Activated T-helper 2 cell treated with anti-CD3 and anti-CD28 coated beads, Interferon-gamma antibody, Interleukin-2, Interleukin-4, amounts not matched to agents 10 μg/mL and 5 μg/mL and 100 μg/mL, durations not matched to agents 14 hours and 24 hours and 36 hours (primary cell): ENCODE measurements around the gene PLS1. TPM values are rescaled to one million over a fixed set of nuclear protein-coding genes. Genes with fewer than 3 reads are reported as not detected.
A peak's percentile ranks its signal among the peaks of the same experiment; 100 is the strongest.
"Not testable (repeated sequence)": the region's sequence is repeated elsewhere in the genome, so short reads cannot be mapped to it uniquely, and the experiment has no call there.

Experiments
- DNase-seq: peaks from one replicate; pipeline ENCODE4 v3.0.0; 2021; ENCODE audit warnings: low spot score
- H3K27ac Mint-ChIP-seq: one replicate; pipeline ENCODE4 v1.8.0; 2021; ENCODE audit warnings: mixed read lengths
- H3K27me3 Mint-ChIP-seq: one replicate; pipeline ENCODE4 v1.8.0; 2021; ENCODE audit warnings: low read depth, mixed read lengths
- H3K36me3 Mint-ChIP-seq: one replicate; pipeline ENCODE4 v1.8.0; 2021; ENCODE audit warnings: low read depth, mixed read lengths
- H3K4me1 Mint-ChIP-seq: one replicate; pipeline ENCODE4 v1.8.0; 2021; ENCODE audit warnings: low read depth, mixed read lengths
- H3K4me3 Mint-ChIP-seq: one replicate; pipeline ENCODE4 v1.8.0; 2021; ENCODE audit warnings: low read depth, mild to moderate bottlenecking, moderate library complexity, mixed read lengths
- H3K9me3 Mint-ChIP-seq: one replicate; pipeline ENCODE4 v1.8.0; 2021; ENCODE audit warnings: mixed read lengths
- intact Hi-C: fragments of 100-400 bp; cut with micrococcal nuclease; formaldehyde crosslinking; loops from one replicate; pipeline ENCODE4 v1.15.1; 2023
- total RNA-seq: library from RNA; stranded (reverse); gene quantifications from 2 replicates; pipeline ENCODE4 v1.2.3, GENCODE V29; 2022

PLS1 gene
- total RNA-seq, 1 donor from 2014 or later = 6.2 TPM

DNA sequence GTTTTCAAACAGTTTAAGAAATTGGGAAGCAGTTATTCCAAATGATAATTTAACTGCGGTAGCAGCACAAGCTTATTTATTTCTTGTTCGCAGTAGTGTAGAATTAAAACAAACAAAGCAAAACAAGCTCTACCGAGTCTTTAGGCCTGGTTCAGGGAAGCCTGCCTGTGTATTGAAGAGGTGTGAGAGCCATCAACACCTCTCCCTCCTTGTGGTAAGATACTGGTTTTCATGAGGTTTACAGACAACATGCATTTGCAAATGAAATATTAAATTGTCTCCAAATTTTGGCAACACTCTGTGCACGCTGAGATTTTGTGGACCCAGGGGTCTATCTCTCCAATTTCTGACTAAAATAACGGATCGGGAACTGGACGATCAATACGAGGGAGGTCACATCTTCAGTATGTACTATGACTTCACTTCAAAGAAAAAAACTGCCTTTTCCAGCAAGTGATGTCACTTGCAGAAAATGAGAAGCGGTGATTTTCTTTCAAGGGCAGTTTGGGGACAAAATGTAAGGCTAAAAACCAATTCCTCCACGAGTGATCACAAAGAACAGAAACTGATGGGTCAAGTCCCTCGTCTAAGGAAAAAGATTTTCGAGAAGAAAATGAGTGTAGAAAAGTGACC lies 18.4 kb upstream of the PLS1 start:
- Mint-ChIP-seq H3K4me3 (peak overlapping the region; percentile 99), H3K4me1 (peaks cover 38% of the 10 kb centered on the region), H3K27me3 (peaks cover 5% of the 10 kb centered on the region), H3K36me3 (peaks cover 11% of the 10 kb centered on the region), H3K27ac (peak overlapping the region; percentile 96), H3K9me3 (no peaks in the 10 kb centered on the region)
- intact Hi-C loops = loop anchor here (1.0 to 10.0 kb wide), 7 partner anchors 18 to 553 kb away; partner anchors contain the start of genes PLS1, TRPC1 and U2SURP
- DNase-seq = no peak

DNA sequence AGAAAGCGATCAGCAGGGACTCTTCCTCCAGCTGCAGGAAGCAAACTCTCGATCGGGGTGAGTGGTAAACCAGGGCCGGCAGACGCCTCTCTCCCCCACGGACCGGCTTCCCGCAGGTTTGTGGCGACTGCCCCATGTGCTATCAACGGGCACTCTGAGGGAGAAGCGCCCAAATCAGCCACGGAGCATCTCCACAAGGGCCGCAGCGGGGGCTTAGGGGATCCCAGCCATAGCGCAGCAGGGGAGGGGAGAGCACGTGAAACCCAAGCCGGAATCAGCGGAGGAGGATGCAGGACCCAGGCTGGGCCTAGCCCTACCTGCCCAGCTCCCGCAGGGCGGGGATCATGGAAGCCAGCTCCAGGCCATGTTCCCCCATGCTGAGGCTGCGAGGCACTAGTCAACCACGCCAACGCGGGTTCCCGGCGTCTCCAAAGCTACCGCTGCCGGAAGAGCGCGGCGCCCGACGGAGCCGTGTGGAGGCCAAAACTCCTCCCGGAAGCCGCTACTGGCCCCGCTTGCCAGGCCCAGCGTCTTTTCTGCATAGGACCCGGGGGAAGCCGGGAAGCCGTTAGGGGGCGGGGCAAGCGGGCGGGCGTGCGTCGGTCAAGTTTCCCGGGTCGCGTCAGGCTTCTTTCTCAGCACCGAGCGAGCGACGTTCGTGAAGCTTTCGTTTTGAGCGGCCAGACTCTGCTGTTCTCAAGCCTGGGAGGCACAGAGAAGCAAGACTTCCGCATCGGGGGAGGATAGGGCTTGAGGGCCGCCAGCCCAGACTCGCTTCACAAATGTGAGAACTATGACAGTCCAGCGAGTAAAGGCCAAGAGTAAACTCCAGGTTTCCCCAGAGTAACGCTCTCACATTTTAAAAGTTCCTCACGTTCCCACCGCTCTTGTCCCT lies 17.6 kb upstream of the PLS1 start, which contains the start of gene ATR:
Gene ATR, minus strand, starts transcription at position 405 of the 895 bp plus-strand sequence. Its CDS starts 29 bp downstream, at position 376.
- Mint-ChIP-seq H3K4me3 (peak within 1 kb of the TSS; percentile 99), H3K27me3 (peaks cover 11% of the 10 kb centered on the region), H3K9me3 (no peaks in the 10 kb centered on the region), H3K27ac (peak within 1 kb of the TSS; percentile 96), H3K36me3 (peaks cover 9% of the 10 kb centered on the region), H3K4me1 (peaks cover 38% of the 10 kb centered on the region)
- intact Hi-C loops = loop anchor here (1.0 to 10.0 kb wide), 7 partner anchors 18 to 554 kb away; partner anchors contain the start of genes PLS1, TRPC1 and U2SURP
- peak; percentile 96 for DNase-seq

DNA sequence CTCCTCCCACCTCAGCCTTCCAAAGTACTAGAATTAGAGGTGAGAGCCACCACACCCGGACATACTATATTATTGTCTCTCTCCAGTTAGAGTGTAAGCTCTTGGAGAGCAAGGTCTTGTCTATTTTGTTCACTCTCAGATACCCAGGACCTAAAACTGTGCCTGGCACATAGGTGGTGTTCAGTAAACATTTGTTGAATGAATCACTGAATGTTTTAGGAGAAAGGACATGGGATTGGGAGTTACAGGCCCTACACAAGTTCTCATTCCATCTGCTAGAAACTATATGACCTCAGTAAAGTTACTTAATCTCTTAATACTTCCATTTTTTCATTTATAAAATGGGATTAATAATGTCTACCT lies 16.2 kb upstream of the PLS1 start:
- intact Hi-C loops = no loop called here
- peaks cover 31% of the 10 kb centered on the region for H3K4me1 Mint-ChIP-seq
- H3K27ac Mint-ChIP-seq = peak overlapping the region; percentile 96

DNA sequence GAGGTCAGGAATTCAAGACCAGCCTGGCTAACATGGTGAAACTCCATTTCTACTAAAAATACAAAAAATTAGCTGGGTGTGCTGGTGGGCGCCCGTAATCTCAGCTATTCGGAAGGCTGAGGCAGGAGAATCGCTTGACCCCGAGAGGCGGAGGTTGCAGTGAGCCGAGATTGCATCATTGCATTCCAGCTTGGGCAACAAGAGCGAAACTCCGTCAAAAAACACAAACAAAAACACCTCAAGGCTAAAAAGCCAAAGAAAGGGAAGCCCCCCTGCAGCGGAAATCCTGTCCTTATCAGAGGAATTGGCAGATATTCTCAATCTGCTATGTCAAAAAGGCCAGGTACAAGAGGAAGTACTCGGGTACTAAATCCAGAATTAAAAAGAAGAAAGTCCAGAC lies 15.1 kb upstream of the PLS1 start:
- H3K27ac Mint-ChIP-seq, H3K36me3 Mint-ChIP-seq, intact Hi-C loops, H3K9me3 Mint-ChIP-seq, DNase-seq, H3K4me3 Mint-ChIP-seq: not testable (repeated sequence)
- H3K4me1 Mint-ChIP-seq = peaks cover 23% of the 10 kb centered on the region
- peaks cover 25% of the 10 kb centered on the region for H3K27me3 Mint-ChIP-seq

More for the DNA sequence above, 16.2 kb upstream of the PLS1 start:
- Mint-ChIP-seq H3K9me3 (no peaks in the 10 kb centered on the region), H3K4me3 (peak overlapping the region; percentile 99), H3K27me3 (peaks cover 21% of the 10 kb centered on the region), H3K36me3 (peaks cover 6% of the 10 kb centered on the region)
- no peak for DNase-seq

DNA sequence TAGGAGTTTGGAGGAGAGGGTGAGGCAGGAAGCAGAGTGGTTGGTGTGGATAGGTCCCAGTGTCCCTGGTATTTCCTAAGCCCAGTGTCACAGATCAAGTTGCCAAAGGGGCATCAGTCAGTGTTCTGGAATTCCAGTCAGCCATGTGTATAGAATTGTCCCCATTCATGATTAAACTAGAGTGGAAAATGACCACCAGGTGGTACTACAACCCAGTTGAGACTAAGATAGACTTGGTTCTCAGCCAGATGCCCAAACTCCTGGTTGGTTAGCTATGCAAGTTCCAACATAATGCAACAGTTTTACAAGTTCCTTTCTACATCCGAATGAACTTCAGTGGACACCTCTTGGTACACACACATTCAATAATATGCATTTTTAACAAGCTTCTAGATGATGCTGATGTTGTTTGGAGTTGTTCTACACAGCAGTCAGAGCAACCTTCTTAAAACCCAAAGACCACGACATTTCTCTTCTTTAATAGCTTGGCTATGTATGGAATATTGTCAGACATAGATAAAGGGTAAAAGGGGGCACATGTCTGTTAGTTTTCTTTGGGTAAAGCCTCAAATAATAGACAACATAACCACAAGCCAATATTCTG lies 9.3 kb upstream of the PLS1 start:
- intact Hi-C loops = loop anchor here (1.0 kb wide), 1 partner anchor 407 kb away; no protein-coding TSS in a partner anchor
- Mint-ChIP-seq H3K36me3 (no peaks in the 10 kb centered on the region), H3K27me3 (peaks cover 45% of the 10 kb centered on the region), H3K4me3 (no peak overlapping the region), H3K27ac (no peak overlapping the region), H3K9me3 (no peaks in the 10 kb centered on the region), H3K4me1 (no peaks in the 10 kb centered on the region)
- DNase-seq = no peak

DNA sequence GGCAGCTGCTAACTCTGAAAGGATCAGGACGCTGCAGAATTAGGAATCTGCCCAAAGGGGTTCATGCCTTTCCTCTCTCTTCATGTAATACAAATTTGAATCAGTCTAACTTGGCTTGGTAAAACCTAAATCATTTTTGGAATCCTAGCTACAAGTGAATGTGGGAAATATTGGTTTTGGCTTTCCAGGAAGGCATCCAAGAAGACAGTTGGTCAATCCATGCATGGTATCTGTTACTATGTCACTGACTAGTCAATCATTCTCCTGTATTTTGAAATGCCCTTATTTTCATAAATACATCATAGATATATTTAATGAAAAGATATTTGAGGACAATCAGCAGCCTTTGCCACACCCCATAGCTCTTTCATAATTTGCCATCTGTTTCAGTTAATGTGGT lies 7.5 kb upstream of the PLS1 start:
- intact Hi-C loops = no loop called here

DNA sequence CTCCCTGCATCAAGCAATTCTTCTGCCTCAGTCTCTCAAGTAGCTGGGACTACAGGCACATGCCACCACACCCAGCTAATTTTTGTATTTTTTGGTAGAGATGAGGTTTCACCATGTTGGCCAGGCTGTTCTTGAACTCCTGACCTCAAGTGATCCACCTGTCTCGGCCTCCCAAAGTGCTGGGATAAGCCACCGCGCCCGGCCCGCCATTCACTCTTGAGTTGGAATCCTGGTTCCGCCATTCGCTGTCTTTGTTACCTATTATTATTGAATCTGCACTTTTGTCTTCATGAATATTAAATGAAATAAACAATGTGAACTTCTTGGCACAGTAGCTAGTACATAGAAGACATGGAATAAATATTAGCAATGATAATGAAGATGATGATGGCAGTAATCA lies 3.9 kb upstream of the PLS1 start:
- H3K36me3 Mint-ChIP-seq, H3K9me3 Mint-ChIP-seq, H3K4me1 Mint-ChIP-seq, H3K27ac Mint-ChIP-seq, DNase-seq, H3K4me3 Mint-ChIP-seq: not testable (repeated sequence)
- intact Hi-C loops = loop anchor here (10.0 kb wide), 2 partner anchors 233 to 1383 kb away; partner anchors contain the start of gene DIPK2A
- peaks cover 13% of the 10 kb centered on the region for H3K27me3 Mint-ChIP-seq

More for the DNA sequence above, 7.5 kb upstream of the PLS1 start:
- Mint-ChIP-seq H3K9me3 (no peaks in the 10 kb centered on the region), H3K36me3 (no peaks in the 10 kb centered on the region), H3K4me1 (no peaks in the 10 kb centered on the region), H3K27ac (no peak overlapping the region), H3K27me3 (peaks cover 34% of the 10 kb centered on the region), H3K4me3 (no peak overlapping the region)
- no peak for DNase-seq

DNA sequence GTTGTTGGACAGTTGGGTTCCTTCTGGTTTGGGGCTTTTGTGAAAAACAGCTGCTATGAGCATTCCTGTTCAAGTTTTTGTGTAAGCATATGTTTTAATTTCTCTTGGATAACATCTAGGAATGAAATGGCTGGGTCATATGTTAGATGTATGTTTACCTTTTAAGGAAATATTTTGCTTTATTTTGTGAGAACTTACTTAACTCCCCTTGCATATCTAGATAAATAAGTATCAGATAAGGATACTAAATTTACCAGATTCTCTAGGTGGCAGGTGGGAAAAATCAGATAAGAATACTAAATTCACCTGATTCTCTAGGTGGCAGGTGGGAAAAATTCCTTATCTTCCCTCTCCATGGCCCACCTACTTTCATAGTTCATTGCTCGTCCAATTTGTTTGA lies 1.1 kb upstream of the PLS1 start:
- peak overlapping the region; percentile 95 for H3K4me3 Mint-ChIP-seq
- no peak for DNase-seq
- H3K27ac Mint-ChIP-seq = no peak overlapping the region
- H3K27me3 Mint-ChIP-seq = peaks cover 4% of the 10 kb centered on the region
- no peaks in the 10 kb centered on the region for H3K9me3 Mint-ChIP-seq
- H3K4me1 Mint-ChIP-seq = peaks cover 17% of the 10 kb centered on the region
- intact Hi-C loops = loop anchor here (5.0 to 10.0 kb wide), 4 partner anchors 230 to 1653 kb away; partner anchors contain the start of genes DIPK2A, SLC25A36 and U2SURP
- H3K36me3 Mint-ChIP-seq = no peaks in the 10 kb centered on the region

DNA sequence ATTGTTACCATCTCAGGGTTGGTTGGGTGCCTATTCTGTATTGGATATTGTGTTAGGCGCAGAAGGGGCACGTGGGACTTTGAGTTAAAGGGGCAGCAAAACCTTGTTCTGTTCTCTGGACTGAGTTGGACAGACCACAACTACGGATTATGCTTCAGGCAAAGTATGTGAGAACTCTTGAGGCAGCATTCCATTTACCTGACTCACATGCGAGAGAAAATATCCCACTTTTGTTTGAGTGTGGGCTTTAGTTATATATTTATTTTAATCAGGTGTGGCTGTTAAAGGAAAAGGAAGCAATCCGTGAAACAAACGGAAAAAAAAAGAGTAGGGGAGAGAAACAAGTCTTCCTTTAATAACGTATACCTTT lies 627 bp upstream of the PLS1 start:
- DNase-seq = no peak
- Mint-ChIP-seq H3K27ac (no peak overlapping the region), H3K27me3 (no peaks in the 10 kb centered on the region), H3K4me3 (peak overlapping the region; percentile 95), H3K36me3 (no peaks in the 10 kb centered on the region), H3K9me3 (no peaks in the 10 kb centered on the region), H3K4me1 (peaks cover 17% of the 10 kb centered on the region)
- intact Hi-C loops = loop anchor here (5.0 to 10.0 kb wide), 4 partner anchors 229 to 1653 kb away; partner anchors contain the start of genes DIPK2A, SLC25A36 and U2SURP

DNA sequence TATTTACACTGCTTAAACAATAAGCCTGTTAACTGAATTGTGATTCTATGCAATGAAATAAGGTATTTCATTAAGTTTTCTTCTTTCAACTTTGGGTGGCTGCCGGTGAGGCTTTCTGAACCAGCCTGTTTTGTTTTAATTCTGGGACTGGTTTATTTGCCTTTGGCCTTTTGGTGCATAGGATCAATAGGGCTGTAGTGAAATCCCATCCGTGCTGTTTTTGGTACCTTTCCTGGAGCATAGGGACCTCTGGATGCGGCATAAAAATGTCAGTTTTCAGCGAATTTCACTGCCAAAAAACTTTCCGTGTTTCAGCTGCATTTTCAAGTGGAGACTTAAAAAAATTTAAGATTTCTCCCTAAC lies 514 bp downstream of the PLS1 start:
- intact Hi-C loops = loop anchor here (1.0 to 10.0 kb wide), 6 partner anchors 18 to 1654 kb away; partner anchors contain the start of genes ATR, DIPK2A, SLC25A36 and TRPC1
- peak overlapping the region; percentile 95 for H3K4me3 Mint-ChIP-seq
- DNase-seq = no peak
- H3K27me3 Mint-ChIP-seq = no peaks in the 10 kb centered on the region
- peaks cover 17% of the 10 kb centered on the region for H3K4me1 Mint-ChIP-seq
- no peaks in the 10 kb centered on the region for H3K36me3 Mint-ChIP-seq
- no peaks in the 10 kb centered on the region for H3K9me3 Mint-ChIP-seq
- H3K27ac Mint-ChIP-seq = no peak overlapping the region

DNA sequence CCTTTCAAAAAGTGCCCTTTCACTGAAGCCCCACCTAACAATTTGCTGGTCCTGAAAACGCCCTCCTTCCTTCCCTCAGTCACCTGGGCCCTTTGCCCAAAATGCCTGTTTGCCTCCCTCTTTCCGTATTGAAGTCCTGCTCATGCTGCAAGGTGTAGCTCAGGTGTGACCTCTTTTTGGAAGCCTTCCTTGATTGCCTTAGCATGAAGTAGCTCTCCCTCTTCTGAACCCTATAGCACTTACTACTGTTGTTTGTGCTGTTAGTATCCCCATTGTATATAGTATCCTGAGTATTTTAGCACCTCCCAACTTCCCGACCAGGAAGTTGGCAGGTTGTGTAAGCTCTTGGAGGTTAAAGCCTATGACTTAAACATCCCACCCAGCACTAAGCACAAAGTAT lies 1.7 kb downstream of the PLS1 start:
- H3K4me3 Mint-ChIP-seq = no peak overlapping the region
- no peak for DNase-seq
- intact Hi-C loops = loop anchor here (5.0 to 10.0 kb wide), 4 partner anchors 227 to 1656 kb away; partner anchors contain the start of genes DIPK2A, SLC25A36 and U2SURP

DNA sequence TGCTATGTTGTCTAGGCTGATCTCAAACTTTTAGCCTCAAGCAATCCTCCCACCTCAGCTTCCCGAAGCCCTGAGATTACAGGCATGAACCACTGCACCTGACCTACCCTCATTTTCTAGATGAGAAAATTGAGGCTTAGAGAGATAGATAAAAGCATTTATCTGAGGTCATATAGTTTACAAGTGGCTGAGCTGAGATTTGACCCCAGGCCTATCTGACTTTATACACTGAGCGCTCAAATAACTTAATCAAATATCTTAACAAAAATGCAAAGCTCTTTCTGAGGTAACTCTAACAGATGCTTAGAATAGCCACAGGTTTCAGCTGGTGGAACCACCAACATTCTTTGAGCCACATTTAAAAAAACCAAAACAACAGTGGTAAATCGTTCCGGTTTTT lies 5.5 kb downstream of the PLS1 start:
- intact Hi-C loops = no loop called here
- H3K36me3 Mint-ChIP-seq = no peaks in the 10 kb centered on the region
- peaks cover 13% of the 10 kb centered on the region for H3K4me1 Mint-ChIP-seq
- H3K27ac Mint-ChIP-seq = no peak overlapping the region
- DNase-seq = no peak
- no peaks in the 10 kb centered on the region for H3K9me3 Mint-ChIP-seq
- no peaks in the 10 kb centered on the region for H3K27me3 Mint-ChIP-seq
- H3K4me3 Mint-ChIP-seq = no peak overlapping the region

More for the DNA sequence above, 1.7 kb downstream of the PLS1 start:
- Mint-ChIP-seq H3K9me3 (no peaks in the 10 kb centered on the region), H3K36me3 (no peaks in the 10 kb centered on the region), H3K27ac (no peak overlapping the region), H3K27me3 (no peaks in the 10 kb centered on the region), H3K4me1 (peaks cover 17% of the 10 kb centered on the region)
